Measurements from ENCODE around the gene EID2B. TPM values are rescaled to one million over a fixed set of nuclear protein-coding genes. Genes with fewer than 3 reads are reported as not detected.

EID2B gene
- total RNA-seq, 1 experiment from 2014 or later: 2.2 TPM

DNA sequence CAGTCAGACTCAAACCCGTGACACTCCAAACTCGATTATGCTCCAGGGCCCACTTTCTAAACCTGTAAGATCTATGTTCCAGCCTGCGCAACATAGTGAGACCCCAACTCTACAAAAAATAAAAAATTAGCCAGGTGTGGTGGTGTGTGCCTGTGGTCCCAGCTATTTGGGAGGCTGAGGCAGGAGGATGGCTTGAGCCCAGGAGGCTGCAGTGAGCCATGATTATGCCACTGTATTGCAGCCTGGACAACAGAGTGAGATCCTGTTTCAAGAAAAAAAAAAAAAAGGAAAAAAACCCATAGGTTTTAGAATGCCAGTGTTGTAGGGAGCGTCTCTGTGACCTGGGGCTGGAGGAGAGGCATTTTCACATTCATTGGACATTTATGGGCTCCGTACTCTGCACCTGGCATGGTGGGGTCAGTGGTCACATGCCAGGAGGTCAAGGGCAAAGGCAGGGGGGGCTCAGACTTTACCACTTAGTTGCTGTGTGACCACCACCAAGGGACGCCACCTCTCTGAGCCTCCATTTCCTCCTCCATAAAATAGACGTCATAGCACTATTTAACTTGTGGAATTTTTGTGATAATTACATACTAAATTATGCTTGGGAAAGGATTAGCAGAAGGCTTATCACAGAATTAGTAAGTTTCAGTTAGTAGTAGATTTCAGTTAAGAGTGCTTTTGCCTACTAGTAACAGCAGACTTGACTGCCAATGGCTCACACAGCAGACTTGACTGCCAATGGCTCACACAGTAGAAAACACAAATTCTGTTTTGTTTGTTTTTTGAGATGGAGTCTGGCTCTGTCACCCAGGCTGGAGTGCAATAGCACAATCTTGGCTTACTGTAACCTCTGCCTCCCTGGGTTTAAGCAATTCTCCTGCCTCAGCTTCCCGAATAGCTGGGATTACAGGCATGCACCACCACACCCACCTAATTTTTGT, 11.8 kb downstream of the EID2B start:
- Histone ChIP-seq H2BK5ac (ENCODE audit: insufficient read length, low read length) (no peak overlapping the region), H2BK20ac (ENCODE audit: low read depth, low read length, poor library complexity, severe bottlenecking) (no peak overlapping the region), H3K23me2 (ENCODE audit: insufficient read length, low read depth, low read length, poor library complexity, severe bottlenecking) (peaks cover 6% of the 10 kb centered on the region), H3K9ac (ENCODE audit: extremely low read depth, insufficient read length, low read length) (no peak overlapping the region), H2AK5ac (ENCODE audit: insufficient read length, low read length) (no peak overlapping the region), H2BK15ac (ENCODE audit: low read depth, low read length) (no peak overlapping the region), H3K14ac (ENCODE audit: insufficient read depth, low read length) (no peak overlapping the region), H3K79me2 (ENCODE audit: insufficient read depth, low read length) (no peaks in the 10 kb centered on the region; the same call in 1 of the 2 replicates), H3K18ac (ENCODE audit: insufficient read length, low read depth, low read length) (no peak overlapping the region), H3K4me2 (ENCODE audit: insufficient read depth, insufficient read length, low read length) (no peak overlapping the region), H3K23ac (ENCODE audit: insufficient read length, low read depth, low read length) (no peak overlapping the region), H4K20me1 (ENCODE audit: control insufficient read depth, insufficient read depth, insufficient read length) (no peaks in the 10 kb centered on the region), H4K91ac (ENCODE audit: insufficient read length, low read depth, low read length) (no peak overlapping the region), H3K4ac (ENCODE audit: low read depth, low read length) (no peak overlapping the region), H3K56ac (ENCODE audit: insufficient read length, low read depth, low read length) (no peak overlapping the region), H4K8ac (replicated peaks; ENCODE audit: insufficient read length, low read depth, low read length) (no peak overlapping the region), H2BK120ac (ENCODE audit: low read depth, low read length, poor library complexity, severe bottlenecking) (no peak overlapping the region), H3K27me3 (ENCODE audit: insufficient read depth, low read length) (no peaks in the 10 kb centered on the region), H2BK12ac (ENCODE audit: insufficient read length, low read depth, low read length) (no peak overlapping the region), H4K5ac (ENCODE audit: insufficient read length, low read depth, low read length) (no peak overlapping the region), H2AFZ (ENCODE audit: low read length) (no peak overlapping the region), H3T11ph (ENCODE audit: low read length) (no peak overlapping the region), H3K4me1 (ENCODE audit: insufficient read depth, low read length) (peaks cover 3% of the 10 kb centered on the region; the same call in 1 of the 2 replicates), H3K27ac (ENCODE audit: insufficient read length, low read depth, low read length) (no peak overlapping the region), H3K9me3 (ENCODE audit: control insufficient read depth, low read depth, low read length) (no peaks in the 10 kb centered on the region), H3K79me1 (ENCODE audit: insufficient read depth, low read depth, low read length, poor library complexity, severe bottlenecking) (peaks cover 4% of the 10 kb centered on the region)
- TF ChIP-seq, protein P1, sequence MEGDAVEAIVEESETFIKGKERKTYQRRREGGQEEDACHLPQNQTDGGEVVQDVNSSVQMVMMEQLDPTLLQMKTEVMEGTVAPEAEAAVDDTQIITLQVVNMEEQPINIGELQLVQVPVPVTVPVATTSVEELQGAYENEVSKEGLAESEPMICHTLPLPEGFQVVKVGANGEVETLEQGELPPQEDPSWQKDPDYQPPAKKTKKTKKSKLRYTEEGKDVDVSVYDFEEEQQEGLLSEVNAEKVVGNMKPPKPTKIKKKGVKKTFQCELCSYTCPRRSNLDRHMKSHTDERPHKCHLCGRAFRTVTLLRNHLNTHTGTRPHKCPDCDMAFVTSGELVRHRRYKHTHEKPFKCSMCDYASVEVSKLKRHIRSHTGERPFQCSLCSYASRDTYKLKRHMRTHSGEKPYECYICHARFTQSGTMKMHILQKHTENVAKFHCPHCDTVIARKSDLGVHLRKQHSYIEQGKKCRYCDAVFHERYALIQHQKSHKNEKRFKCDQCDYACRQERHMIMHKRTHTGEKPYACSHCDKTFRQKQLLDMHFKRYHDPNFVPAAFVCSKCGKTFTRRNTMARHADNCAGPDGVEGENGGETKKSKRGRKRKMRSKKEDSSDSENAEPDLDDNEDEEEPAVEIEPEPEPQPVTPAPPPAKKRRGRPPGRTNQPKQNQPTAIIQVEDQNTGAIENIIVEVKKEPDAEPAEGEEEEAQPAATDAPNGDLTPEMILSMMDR (conservative IDR thresholded peaks at IDR 0.05): no peak
- Mint-ChIP-seq H3K4me3 (no peak overlapping the region), H3K27ac (no peak overlapping the region), H3K27me3 (ENCODE audit: low read depth) (peaks cover 12% of the 10 kb centered on the region), H3K36me3 (ENCODE audit: insufficient read depth in 1 of 3, low read depth in 3 of 3) (peaks cover 15 to 31% (median 27%) of the 10 kb centered on the region in 3 experiments; a peak in 6 of 7 replicates), H3K9me3 (no peaks in the 10 kb centered on the region; a peak in 1 of 5 replicates), H3K4me1 (peaks cover 23 to 24% of the 10 kb centered on the region in 2 experiments)
- no peak for DNase-seq
- WGBS (ENCODE audit: extremely low coverage, insufficient read length, low lambda C conversion rate): no CpG with 5 or more reads among the region's 8 CpGs
